ENCODE measurements around the gene BCKDHA.

The BCKDHA gene

DNA sequence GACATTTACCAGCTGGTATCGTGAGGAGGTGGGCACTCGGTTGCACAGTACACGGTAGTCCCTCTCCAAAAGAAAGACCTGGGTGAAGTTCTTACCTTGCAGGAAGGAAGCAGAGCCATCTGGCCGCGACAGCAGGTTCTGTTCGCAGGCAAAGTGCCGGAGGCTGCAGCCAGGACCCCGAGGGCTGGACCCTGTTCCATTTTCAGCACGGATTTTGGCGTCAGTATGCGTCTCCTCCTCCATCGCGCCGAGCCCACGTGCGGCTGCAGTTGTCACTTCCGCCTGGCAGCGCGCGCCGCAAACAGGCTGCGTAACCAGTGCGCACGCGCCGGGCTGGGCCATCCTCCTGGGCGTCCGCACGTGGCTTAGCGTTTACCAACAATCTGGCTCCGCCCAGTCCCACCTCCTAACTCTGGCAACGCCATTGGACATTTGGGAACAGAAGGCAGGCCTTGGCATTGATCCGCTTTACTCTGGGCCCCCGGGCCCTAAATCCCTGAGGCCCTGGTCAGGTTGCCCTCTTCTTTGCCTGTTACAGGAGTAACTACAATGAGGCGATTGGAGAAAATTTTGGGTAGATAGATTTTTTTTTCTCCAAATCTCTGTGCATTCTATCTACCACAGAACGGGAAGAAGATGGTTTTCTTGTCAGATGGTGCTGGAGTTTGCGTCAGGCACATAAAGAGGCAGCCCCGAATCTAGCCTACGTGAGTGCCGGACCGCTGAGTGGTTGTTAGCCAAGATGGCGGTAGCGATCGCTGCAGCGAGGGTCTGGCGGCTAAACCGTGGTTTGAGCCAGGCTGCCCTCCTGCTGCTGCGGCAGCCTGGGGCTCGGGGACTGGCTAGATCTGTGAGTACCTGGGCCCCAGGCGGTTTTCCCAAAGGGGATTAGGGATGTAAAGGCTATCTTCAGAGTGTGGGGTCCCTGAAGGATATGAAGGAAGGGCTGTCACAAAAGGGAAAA is at the start of gene BCKDHA, which contains the start of gene EXOSC5:
Gene BCKDHA, plus strand, starts transcription at position 733 of the 964 bp plus-strand sequence. Its CDS starts 10 bp downstream, at position 743.
Gene EXOSC5, minus strand, starts transcription at position 274 of the 964 bp plus-strand sequence. Its CDS starts 31 bp downstream, at position 243.
- peak; percentile 100 for DNase-seq

DNA sequence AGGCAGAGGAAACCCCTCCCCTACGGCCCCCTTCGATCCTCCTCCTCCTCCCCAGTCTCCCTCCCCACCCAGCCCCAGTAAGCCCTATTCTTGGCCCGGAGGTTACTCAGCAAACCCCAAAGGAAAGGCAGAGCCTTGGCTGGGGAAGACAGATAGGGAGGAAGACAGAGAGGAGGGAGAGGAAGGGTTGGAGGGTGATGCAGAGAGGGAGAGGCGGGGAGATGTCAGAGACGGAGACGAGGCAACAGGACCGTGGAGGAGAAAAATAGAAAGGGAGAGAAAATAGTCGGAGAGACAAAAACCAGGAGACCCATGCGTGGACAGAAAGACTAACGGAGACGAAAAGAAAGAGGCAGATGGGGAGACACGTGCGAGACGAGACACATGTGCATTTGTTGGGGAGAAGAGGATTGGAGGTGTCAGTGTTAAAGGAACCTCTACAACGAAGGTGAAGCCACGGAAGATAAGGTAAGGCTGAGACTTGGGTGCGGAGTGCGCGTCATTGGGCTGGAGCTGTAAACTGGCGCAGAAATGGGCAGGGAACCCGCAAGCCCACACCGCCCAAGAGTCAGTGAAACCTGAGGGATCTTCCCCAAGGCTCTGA is 46.8 kb upstream of the BCKDHA start:
- no peak for DNase-seq

DNA sequence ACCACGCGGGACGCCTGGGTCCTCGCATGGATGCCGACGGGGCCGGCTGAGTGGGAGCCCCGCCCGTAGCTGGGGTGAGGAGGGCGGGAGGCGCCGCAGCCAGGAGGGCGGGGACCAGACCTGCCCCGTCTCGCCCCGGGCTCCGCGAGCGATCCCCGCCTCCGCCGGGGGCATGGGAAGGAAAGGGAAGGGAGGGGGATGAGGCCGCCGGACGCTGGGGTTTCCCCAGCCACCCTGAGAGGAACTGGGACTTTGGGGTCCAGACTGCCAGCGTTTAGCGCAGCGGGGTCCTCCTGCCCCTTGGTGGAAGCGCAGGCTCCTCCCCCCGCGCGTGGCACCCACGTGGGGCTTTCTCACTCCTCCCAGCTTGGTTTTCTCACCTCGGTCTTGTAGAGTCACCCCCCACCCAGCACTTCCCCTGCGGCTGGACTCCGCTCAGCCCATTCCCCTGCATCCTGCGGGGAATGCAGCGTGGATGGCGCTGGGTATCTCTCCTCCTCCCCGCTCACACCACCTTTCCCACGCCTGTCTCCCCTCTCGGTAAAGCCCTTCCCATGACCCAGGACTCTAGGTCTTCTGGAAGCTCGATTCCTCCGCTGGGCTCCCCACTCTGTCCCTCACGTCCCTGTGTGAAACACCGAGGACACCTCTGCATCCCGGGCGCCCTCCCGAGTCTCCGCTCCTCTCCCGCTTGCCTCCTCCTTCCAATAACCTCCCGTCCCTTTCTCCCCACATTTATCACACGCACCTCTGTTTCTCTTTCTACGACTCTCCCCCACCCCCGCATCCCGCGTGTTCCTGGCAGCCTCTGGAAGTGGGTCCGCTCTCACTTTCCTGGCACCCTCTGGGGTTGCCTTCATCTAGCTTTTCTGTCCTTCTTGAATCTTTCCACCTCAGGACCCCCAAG is 46.0 kb upstream of the BCKDHA start:
- DNase-seq, result peak; percentile 90

DNA sequence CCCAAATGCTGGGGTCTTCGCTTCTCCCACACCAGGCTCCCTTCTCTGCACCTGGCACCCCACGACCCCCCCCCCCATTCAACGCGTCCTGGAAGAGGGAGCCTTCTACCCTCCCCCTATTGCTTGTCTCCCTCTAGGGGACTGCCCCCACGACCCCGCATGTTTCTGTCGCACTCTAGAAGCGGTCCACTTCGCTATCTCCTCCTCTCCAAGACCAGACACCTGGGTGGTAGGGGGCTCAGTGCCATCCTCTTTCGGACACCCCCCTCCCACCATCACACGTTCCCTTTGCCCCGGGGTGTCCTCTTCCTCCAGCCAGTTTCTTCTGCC is 45.4 kb upstream of the BCKDHA start:
- no peak for DNase-seq

DNA sequence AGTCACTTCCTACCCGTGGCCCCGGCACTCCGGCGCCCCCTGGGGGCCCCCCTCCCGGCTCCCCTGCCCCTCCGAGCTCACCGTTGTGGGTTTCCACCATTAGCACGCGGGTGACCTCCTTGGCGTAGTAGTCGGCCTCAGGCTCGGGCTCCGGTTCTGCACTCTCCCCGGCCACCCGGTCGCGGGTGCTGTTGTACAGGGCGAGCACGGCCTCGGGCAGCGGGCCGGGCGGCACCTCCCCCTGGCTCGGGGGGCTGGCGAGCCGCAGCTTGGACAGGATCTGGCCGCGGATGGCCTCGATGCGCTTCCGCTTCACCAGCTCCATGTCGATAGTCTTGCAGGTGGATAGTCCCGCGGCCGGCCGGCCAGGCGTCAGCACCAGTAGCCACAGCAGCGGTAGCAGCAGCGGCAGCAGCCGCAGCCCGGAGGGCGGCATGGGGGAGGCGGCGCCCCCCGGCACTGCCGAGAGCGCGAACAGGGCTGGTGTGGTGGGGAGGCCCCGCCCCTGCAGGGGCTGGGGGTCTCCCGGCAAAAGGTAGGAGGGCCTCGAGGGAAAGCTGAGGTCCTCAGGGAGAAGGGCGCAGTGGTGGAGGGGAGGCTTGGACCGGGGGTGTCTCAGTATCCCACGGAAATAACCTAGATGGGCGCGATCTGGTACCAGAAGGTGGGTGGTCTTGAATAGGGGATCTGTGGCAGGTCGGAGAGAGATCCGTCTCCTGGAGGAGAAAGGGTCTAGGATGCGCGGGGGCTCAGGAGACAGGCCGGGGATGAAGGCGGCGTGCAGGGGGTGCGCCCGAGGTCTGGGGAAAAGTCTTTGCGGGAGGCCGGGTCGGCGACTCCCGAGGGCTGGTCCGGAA is 44.8 kb upstream of the BCKDHA start:
- peak; percentile 81 for DNase-seq

DNA sequence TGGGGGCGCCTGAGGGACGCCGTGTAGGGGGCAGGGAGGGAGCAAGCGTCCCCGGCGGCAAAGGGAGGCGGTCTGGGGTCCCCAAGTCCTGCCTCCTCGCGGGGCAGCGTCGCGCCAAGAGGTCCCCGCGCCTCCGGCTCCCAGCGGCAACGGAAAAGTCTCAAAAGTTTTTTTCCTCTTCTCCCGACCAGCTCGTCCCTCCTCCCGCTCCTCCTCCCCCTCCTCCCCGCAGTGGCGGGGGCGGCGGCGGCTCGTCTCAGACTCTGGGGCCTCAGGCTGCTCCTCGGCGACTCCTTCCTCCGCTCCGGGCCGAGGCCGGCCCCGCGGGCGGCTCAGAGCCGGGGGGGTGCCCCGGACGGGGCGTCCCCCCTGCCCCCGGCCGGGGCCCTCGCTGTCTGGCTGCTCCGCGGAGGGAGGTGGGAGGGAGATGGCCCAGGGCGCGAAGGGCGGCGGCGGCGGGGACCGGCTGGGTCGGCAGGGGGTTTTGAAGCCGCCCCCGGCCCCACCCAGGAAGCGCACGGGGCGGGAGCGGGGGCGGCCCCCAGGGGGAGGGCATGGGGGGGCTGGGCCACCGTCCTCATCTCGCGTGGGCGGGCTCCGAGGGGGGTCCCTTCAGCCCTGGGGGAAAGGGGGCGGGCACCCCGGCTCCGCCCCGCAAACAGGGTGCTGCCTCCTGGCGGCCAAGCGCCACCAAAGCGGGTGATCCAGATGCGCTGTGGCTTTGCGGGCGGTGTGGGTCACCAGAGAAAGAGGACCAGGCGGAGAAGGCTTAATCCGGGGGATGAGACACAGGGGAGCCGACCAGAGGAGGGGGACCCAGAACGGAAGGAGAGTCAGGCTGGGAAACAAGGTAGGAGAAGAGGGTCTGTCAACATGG is 43.9 kb upstream of the BCKDHA start, which contains the start of gene TGFB1:
Gene TGFB1, minus strand, starts transcription at position 457 of the 877 bp plus-strand sequence. CDS start 878 bp downstream, outside the sequence.
- DNase-seq, result peak; percentile 96

DNA sequence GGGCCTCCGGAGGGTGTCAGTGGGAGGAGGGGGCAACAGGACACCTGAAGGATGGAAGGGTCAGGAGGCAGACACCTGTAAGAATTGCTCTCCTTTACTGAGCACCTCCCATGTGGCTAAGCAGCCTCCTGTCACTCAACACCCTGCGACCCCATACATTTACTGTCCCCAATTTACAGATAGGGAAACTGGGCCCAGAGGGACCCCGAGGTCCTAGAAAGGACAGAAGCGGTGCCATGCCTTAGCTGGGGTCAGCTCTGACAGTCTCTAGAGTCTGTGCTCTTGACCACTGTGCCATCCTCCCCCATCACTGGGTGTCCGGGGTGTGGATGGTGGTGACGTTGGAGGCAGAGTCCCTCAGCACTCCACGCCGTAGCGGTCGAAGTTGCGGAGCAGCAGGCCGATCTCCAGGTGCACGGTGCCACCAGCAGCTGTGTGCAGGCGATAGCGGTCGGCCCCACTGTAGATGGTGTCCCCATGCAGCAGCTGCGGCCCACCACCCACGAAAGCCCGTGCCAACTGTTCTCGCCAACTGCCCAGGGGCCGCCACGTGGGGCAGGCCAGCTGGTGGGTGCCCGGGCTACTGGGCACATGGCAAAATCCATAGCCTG is 43.2 kb upstream of the BCKDHA start:
- no peak for DNase-seq

DNA sequence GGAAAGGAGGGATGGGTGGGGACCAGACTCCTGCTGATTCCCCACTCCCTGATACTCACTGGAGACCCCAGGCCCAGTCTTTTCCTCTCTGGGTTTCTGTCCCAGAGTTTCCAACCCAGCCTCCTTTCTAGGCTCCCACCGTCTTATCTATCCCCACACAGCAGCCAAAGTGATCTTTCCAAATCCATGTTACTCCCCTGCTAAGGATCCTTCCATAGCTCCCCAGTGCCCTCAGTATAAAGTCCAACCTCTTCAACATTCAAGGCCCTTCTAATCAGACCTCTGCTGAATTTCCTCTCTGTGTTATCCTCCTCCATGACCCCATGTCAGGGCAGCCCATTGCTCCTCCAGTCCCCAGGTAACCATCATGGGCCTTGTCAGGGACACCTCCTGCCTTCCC is 42.6 kb upstream of the BCKDHA start:
- DNase-seq, result no peak

DNA sequence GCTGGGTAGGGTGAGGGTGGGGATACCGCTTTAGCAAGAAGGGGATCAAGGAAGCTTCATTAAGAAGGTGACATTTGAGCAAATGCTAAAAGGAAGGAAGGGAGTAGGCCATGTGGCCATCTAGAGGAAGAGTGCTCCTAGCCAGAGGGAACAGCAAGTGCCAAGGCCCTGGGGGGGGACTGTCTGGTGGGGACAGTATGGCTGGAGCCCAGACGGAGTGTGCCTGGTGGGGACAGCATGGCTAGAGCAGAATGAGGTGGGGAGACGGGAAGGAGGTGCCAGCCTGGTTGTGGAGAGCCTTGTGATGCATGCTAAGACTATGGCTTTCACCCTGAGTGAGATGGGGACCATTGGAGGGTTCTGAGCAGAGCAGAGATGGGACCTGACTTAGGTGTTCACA is 41.8 kb upstream of the BCKDHA start:
- no peak for DNase-seq

DNA sequence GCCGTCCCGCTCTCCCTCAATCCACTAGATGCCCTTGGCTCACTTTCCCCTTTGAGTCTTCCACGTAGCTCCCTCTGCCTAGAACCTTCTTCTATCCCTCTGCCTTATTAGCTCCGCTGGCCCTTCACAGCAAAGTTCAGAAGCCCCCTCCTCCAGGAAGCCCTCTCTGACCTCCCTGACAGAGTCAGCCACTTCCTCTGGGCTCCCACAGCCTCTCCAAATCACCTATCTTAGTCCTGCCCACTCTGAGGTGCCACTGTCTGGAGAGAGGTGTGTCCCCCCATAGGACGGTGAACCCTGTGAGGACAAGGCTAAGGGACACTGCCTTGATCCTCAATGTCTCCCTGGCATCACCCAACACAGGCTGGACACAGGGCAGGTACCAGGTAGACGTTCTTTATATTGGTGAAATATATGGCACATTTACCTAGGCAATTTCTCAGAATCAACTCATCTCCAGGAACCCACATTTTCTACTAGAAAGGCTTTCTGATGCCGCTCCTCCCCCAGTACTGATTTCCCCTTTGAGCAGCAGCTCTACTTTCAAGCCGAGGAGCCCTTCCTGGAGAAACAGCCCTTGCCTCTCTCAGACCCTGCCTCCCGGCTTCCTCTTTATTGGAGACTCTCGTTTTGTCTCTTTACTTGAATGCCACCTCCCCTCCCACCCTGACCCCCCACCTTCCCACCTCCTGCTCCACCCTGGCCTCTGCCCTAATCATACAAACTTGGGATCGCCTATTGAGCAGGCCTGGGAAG is 40.5 kb upstream of the BCKDHA start:
- DNase-seq, result no peak

DNA sequence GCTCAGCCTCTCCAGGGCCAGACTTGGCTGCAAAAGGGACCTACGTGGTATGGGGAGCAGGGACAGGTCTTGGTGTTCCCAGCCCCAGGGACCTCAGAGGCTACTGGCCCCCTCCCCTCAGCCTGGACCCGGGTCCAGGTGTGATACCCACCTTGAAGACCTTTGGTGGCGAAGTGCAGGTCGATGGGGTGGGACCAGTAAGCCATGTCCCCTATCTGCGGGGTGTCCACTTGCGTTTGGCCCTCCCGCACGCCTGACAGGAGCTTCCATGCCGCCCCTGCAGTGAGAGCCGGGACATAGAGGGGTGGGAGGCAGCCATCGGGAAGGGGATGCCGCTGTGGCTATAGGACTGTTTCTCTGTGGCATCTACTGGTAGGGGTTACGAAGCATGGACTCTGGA is 39.9 kb upstream of the BCKDHA start:
- no peak for DNase-seq

DNA sequence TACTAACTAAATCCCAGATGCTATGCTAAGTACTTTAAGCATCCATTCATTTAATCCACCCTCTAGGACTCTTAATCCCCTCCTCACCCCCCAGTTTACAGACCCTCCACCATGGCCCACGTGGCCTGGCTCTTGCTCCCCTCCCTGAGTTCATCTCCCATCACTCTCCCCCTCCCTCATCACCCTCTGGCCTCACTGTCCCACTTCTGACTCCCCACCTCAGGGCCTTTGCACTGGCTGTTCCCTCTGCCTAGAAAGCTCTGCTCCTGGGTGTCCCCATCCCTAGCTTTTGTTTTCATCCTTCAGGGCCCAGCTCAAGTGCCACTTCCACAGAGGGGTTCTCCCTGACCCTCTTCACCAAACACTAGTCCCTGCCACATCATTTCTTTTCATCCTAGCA is 37.9 kb upstream of the BCKDHA start:
- DNase-seq, result no peak

DNA sequence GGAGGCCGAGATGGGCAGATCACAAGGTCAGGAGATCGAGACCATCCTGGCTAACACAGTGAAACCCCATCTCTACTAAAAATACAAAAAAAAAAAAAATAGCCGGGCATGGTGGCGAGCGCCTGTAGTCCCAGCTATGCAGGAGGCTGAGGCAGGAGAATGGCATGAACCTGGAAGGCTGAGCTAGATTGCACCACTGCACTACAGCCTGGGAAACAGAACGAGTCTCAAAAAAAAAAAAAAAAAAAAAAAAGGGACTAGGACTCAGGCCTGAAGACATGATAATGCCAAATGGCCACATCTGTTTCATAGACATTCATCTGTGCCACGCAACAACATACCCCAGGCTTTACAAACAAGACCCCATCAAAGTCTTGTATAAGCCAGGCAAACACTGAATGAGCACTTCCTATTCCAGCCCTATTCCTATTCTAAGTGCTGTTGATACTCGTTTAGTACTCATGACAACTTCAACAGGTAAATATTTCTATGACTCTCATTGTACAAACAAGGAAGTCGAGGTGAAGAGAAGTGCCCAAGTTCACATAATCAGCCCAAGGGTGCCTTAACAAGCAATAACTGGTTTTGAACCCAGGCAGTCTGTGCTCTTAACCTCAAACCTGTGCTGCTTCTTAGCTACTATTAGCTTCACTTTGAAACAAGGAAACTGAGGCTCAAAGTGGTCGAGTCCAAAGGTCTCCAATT is 35.3 kb upstream of the BCKDHA start:
- DNase-seq, result no peak

DNA sequence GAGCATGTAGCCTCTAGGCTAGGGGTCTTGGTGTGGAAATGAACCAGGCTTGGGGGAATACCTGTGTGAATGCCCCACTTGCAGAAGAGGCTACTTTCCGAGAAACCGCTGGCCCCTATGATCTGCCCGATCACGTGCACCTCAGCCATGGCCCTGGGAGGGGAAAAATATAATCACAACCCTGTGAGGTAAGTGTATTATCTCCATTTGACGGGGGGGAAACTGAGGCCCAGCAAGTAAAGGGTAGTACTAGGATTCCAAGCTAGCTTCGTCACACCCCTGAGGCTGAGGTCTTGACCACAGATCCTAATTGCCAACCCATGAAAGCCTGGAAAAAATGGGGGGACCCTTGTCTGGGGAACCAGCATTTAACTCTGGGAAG is 34.3 kb upstream of the BCKDHA start:
- DNase-seq, result no peak

DNA sequence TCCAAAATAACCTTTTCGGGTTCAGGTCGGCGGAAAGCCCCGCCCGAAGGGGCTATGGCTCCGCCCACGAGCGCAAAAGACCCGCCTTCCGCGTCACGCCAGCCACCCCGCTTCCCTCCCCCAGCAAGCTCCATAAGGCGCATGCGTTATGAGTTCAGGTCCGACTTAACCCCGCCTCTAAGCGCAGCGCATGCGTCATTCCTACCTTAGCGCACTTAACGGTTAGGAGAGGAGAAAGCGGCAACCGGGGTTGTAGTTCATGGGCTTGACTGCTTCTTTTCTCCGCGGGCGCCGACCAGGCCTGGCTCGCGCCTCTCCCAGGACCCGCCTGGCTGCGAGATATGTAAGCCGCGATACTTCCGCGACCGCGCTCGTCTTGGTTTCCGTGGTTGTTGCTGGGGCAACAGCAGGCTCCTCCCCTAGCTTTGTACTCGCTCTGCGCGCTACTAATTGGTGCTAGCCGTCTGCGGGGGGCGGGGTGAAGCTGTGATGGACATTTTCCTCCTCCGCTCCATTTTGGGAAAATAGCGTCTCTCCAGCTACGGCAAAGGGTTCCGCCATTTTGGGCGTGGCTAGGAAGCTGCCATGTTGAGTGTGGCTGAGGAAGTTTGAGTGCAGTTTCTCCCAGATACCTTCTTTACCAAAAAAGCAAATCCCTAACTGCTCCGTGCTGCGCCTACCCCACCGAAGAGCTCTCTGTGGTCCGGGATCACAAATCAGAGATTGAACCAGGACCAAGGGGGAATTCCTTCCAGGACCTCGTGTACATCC is 33.7 kb upstream of the BCKDHA start, which contains the start of gene B9D2:
Gene B9D2, minus strand, starts transcription at position 397 of the 771 bp plus-strand sequence. CDS start 630 bp downstream, outside the sequence.
- peak; percentile 99 for DNase-seq

DNA sequence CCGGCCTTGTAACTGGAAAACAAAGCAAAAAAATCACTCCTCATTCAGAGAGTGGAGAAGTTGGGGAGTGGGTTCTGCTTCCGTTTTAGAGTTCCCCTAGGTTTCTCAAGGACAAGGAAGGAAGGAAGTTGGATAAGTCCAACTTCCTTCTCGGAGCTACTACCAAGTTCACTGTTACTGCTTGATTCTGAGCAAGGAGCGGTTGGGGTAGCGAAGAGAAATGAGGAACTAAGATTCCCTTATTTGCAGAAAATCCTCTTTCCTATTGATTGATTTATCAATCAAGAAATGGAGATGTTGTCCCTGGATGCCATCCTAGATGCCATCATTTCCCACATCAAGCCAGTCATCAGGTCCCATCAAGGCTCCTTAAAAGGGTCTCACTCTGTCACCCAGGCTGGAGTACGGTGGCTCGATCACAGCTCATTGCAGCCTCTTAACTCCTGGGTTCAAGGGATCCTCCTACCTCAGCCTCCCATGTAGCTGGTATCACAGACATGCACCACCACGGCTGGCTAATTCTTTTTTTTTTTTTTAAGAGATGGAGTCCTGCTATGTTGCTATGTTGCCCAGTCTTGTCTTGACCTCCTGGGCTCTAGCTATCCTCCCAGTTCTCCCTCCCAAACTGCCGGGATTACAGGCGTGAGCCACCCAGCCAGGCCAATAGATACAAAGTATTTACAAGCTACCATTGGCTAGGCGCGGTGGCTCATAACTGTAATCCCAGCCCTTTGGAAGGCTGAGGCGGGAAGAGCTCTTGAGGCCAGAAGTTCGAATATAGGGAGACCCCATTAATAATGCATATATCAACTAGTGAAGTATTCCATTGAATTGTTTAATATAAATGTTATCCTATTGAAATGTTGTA is 32.9 kb upstream of the BCKDHA start:
- no peak for DNase-seq

DNA sequence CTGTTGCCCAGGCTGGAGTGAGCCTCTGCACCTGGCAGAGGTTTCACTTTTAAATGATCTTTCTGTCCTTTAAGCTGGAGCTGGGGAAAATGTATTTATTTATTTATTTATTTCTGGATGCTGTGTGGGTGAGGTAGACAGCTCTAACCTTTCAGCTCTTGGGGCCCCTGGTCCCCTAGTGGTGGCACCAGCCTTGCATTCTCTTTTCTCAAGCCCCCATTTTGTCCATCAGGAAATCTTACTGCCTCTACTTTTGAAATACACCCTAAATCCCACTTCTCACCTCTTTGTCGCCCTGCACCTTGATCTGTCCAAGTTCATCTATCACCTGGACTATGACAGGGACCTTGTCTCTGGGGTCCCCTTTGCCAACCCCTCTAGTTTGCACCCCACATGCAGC is 31.5 kb upstream of the BCKDHA start:
- no peak for DNase-seq

All from CD4-positive, alpha-beta T cell treated with Interleukin-17A for 1 hour (primary cell).